Measurements from ENCODE around the gene ZFYVE9.

Gene ZFYVE9

DNA sequence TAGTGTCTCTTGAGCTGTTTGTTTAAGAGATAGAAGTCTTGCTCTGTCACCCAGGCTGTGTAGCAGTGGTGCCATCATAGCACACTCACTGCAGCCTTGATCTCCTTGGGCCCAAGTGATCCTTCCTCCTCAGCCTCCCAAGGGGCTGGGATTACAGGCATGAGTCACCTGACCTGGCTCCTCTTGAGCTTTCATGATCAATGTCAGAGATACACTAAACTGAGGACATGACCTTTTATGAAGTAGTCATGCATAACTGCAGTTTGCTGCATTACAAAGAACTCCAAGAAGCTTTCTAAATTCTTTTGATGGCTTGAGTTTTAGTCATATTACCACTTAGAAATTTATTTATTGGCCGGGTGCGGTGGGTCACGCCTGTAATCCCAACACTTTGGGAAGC lies 146.4 kb downstream of the ZFYVE9 start:
- Histone ChIP-seq H3K18ac (ENCODE audit: low read length) (no peak overlapping the region), H2BK120ac (ENCODE audit: insufficient read depth, low read length, poor library complexity) (no peak overlapping the region), H3K4me3 (ENCODE audit: low read depth, low read length) (no peak overlapping the region), H2BK12ac (ENCODE audit: low read length) (no peak overlapping the region), H3K27me3 (ENCODE audit: insufficient read depth, low read length) (no peaks in the 10 kb centered on the region), H3K4me2 (ENCODE audit: low read length) (no peak overlapping the region), H4K8ac (ENCODE audit: low read depth, low read length) (no peak overlapping the region), H2AK5ac (ENCODE audit: low read length) (no peak overlapping the region), H2AFZ (ENCODE audit: insufficient read depth, low read length, poor library complexity) (no peak overlapping the region), H3K79me1 (ENCODE audit: low read length) (no peaks in the 10 kb centered on the region), H3K36me3 (ENCODE audit: control insufficient read depth in 1 of 2, insufficient read depth in 2 of 2, low read length in 2 of 2) (no peaks in the 10 kb centered on the region), H3K27ac (ENCODE audit: low read depth, low read length) (no peak overlapping the region), H4K91ac (ENCODE audit: low read depth, low read length) (no peak overlapping the region), H3K23ac (ENCODE audit: low read length) (no peak overlapping the region), H4K12ac (ENCODE audit: low read depth, low read length) (no peak overlapping the region), H3K4ac (ENCODE audit: low read depth, low read length) (no peak overlapping the region), H2BK5ac (ENCODE audit: low read depth, low read length, poor library complexity) (no peak overlapping the region), H3K9me3 (ENCODE audit: insufficient read depth, low read depth, low read length) (no peaks in the 10 kb centered on the region), H3K4me1 (ENCODE audit: control insufficient read depth in 1 of 2, insufficient read depth in 2 of 2, low read length in 2 of 2) (no peaks in the 10 kb centered on the region), H3K9ac (ENCODE audit: low read length) (no peak overlapping the region), H3K14ac (ENCODE audit: low read length) (no peak overlapping the region), H3K79me2 (ENCODE audit: control insufficient read depth, insufficient read depth, low read length, poor library complexity) (no peaks in the 10 kb centered on the region)
- DNase-seq, result peak; percentile 14 to 60
- WGBS (ENCODE audit: extremely low coverage, insufficient coverage, insufficient read length), result no CpG with 5 or more reads among the region's 3 CpGs

DNA sequence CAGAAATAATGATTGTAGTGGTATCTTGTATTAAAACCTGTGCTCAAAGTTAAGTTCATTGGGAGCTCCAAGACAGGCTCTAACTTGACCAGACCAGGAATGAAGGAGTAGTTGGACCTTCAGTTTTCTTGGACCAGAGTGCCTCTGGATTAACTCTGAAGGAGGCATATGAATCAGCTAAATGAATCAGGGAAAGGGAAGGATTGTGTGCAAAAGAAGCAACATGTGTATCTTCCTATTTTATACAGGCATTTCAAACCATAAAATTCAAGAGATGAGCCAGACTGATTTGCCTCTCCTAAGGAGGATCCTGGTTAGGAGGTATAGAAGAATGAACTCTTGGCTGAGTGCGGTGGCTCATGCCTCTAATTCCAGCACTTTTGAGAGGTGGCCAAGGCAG lies 152.7 kb downstream of the ZFYVE9 start:
- no peak for DNase-seq
- H3K79me1 ChIP-seq (ENCODE audit: low read length), result no peaks in the 10 kb centered on the region

DNA sequence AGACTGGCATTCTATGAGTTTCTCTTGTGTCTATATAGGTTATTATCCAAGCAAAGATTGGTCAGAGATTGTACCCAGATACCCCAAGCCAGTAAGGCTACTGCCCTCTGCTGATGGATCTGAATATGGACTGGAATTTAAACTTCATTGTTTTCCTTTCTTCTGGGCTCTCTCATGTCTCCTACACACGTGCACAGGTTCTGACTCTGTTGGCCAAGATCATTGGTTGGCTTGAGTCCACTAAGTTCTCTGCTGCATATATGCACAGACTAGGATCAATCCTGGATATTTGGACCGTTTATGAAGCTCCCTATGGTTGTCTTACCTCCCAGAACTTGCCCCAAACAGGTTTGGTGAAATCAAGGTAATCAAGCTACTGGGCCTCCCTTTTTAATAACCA lies 154.5 kb downstream of the ZFYVE9 start:
- no peak overlapping the region for H4K91ac ChIP-seq (ENCODE audit: low read depth, low read length)
- H3K18ac ChIP-seq (ENCODE audit: low read length), result no peak overlapping the region
- H2AFZ ChIP-seq (ENCODE audit: insufficient read depth, low read length, poor library complexity), result no peak overlapping the region
- H3K4me1 ChIP-seq (ENCODE audit: control insufficient read depth in 1 of 2, insufficient read depth in 2 of 2, low read length in 2 of 2), result no peaks in the 10 kb centered on the region
- H3K4ac ChIP-seq (ENCODE audit: low read depth, low read length), result no peak overlapping the region
- H3K27me3 ChIP-seq (ENCODE audit: insufficient read depth, low read length), result no peaks in the 10 kb centered on the region
- no peaks in the 10 kb centered on the region for H3K9me3 ChIP-seq (ENCODE audit: insufficient read depth, low read depth, low read length)
- no peak overlapping the region for H2BK120ac ChIP-seq (ENCODE audit: insufficient read depth, low read length, poor library complexity)
- H4K12ac ChIP-seq (ENCODE audit: low read depth, low read length), result no peak overlapping the region
- H3K4me3 ChIP-seq (ENCODE audit: low read depth, low read length), result no peak overlapping the region
- H2BK12ac ChIP-seq (ENCODE audit: low read length), result no peak overlapping the region
- H3K23ac ChIP-seq (ENCODE audit: low read length), result no peak overlapping the region
- H3K79me2 ChIP-seq (ENCODE audit: control insufficient read depth, insufficient read depth, low read length, poor library complexity), result no peaks in the 10 kb centered on the region
- no peak overlapping the region for H3K27ac ChIP-seq (ENCODE audit: low read depth, low read length)
- no peak overlapping the region for H2BK5ac ChIP-seq (ENCODE audit: low read depth, low read length, poor library complexity)
- H3K79me1 ChIP-seq (ENCODE audit: low read length), result no peaks in the 10 kb centered on the region
- H3K36me3 ChIP-seq (ENCODE audit: control insufficient read depth in 1 of 2, insufficient read depth in 2 of 2, low read length in 2 of 2), result no peaks in the 10 kb centered on the region
- no peak overlapping the region for H2AK5ac ChIP-seq (ENCODE audit: low read length)
- no peak overlapping the region for H4K8ac ChIP-seq (ENCODE audit: low read depth, low read length)
- H3K14ac ChIP-seq (ENCODE audit: low read length), result no peak overlapping the region
- H3K9ac ChIP-seq (ENCODE audit: low read length), result no peak overlapping the region
- no peak overlapping the region for H3K4me2 ChIP-seq (ENCODE audit: low read length)
- DNase-seq, result peak; percentile 15 to 65
- WGBS (ENCODE audit: extremely low coverage, insufficient coverage, insufficient read length), result no CpG with 5 or more reads among the region's 2 CpGs

More for the DNA sequence above, 152.7 kb downstream of the ZFYVE9 start:
- H3K14ac ChIP-seq (ENCODE audit: low read length), result no peak overlapping the region
- H2BK120ac ChIP-seq (ENCODE audit: insufficient read depth, low read length, poor library complexity), result no peak overlapping the region
- H3K79me2 ChIP-seq (ENCODE audit: control insufficient read depth, insufficient read depth, low read length, poor library complexity), result no peaks in the 10 kb centered on the region
- H3K27ac ChIP-seq (ENCODE audit: low read depth, low read length), result no peak overlapping the region
- no peak overlapping the region for H4K91ac ChIP-seq (ENCODE audit: low read depth, low read length)
- H3K4ac ChIP-seq (ENCODE audit: low read depth, low read length), result no peak overlapping the region
- no peak overlapping the region for H2BK5ac ChIP-seq (ENCODE audit: low read depth, low read length, poor library complexity)
- no peak overlapping the region for H2AK5ac ChIP-seq (ENCODE audit: low read length)
- H3K4me1 ChIP-seq (ENCODE audit: control insufficient read depth in 1 of 2, insufficient read depth in 2 of 2, low read length in 2 of 2), result no peaks in the 10 kb centered on the region
- no peak overlapping the region for H3K9ac ChIP-seq (ENCODE audit: low read length)
- H3K4me2 ChIP-seq (ENCODE audit: low read length), result no peak overlapping the region
- H3K9me3 ChIP-seq (ENCODE audit: insufficient read depth, low read depth, low read length), result no peaks in the 10 kb centered on the region
- no peak overlapping the region for H3K4me3 ChIP-seq (ENCODE audit: low read depth, low read length)
- no peak overlapping the region for H3K23ac ChIP-seq (ENCODE audit: low read length)
- no peak overlapping the region for H4K8ac ChIP-seq (ENCODE audit: low read depth, low read length)
- H2BK12ac ChIP-seq (ENCODE audit: low read length), result no peak overlapping the region
- no peak overlapping the region for H3K18ac ChIP-seq (ENCODE audit: low read length)
- H2AFZ ChIP-seq (ENCODE audit: insufficient read depth, low read length, poor library complexity), result no peak overlapping the region
- H3K36me3 ChIP-seq (ENCODE audit: control insufficient read depth in 1 of 2, insufficient read depth in 2 of 2, low read length in 2 of 2), result no peaks in the 10 kb centered on the region
- no CpG with 5 or more reads among the region's 1 CpG for WGBS (ENCODE audit: extremely low coverage, insufficient coverage, insufficient read length)
- no peak overlapping the region for H4K12ac ChIP-seq (ENCODE audit: low read depth, low read length)
- no peaks in the 10 kb centered on the region for H3K27me3 ChIP-seq (ENCODE audit: insufficient read depth, low read length)

DNA sequence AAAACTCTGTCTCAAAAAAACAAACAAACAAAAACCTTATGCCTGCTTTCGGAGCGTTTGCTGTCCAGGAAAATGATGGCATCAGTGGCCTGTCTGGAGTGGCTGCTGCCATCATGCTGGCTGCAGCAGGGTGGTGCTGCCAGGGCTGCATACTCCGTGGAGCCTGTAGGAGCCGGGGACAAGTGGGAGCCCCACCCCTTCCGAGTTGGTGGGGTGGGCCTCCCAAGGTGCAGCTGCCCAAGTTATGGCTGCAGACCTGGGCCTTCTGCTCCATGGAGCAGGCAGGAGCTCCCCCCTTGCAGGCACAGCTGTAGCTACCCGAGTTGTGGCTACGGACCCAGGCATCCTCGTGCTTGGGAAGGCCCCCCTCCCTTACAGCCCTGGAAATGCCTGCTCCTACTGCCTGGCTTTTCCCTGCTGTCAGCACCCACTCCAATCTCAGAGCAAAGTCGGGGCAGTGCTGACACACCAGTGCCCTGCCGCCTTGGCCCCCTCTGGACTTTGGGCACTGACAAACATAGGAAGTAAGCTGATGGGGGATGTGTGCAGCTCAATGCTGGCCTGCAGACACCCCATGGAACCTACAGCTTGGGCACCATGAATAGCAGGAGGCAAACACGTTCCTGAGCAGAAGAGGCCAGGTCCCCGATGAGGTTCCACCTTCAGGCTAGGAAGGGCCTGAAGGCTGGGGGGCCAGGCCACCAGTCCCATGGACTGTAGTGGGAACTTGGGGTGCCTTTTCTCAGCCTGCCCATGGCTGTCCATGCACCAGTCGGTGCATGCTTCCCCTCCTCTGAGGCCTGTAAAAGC lies 163.7 kb downstream of the ZFYVE9 start:
- Histone ChIP-seq H3K9ac (ENCODE audit: low read length) (no peak overlapping the region), H3K23ac (ENCODE audit: low read length) (no peak overlapping the region), H3K9me3 (ENCODE audit: insufficient read depth, low read depth, low read length) (no peaks in the 10 kb centered on the region), H3K79me1 (ENCODE audit: low read length) (no peaks in the 10 kb centered on the region), H3K4me2 (ENCODE audit: low read length) (no peak overlapping the region), H3K4ac (ENCODE audit: low read depth, low read length) (no peak overlapping the region), H2AK5ac (ENCODE audit: low read length) (no peak overlapping the region), H3K36me3 (ENCODE audit: control insufficient read depth in 1 of 2, insufficient read depth in 2 of 2, low read length in 2 of 2) (peaks cover 0 to 4% of the 10 kb centered on the region in 2 experiments), H4K91ac (ENCODE audit: low read depth, low read length) (no peak overlapping the region), H2BK5ac (ENCODE audit: low read depth, low read length, poor library complexity) (no peak overlapping the region), H2BK12ac (ENCODE audit: low read length) (no peak overlapping the region), H2AFZ (ENCODE audit: insufficient read depth, low read length, poor library complexity) (no peak overlapping the region), H3K18ac (ENCODE audit: low read length) (no peak overlapping the region), H2BK120ac (ENCODE audit: insufficient read depth, low read length, poor library complexity) (no peak overlapping the region), H4K8ac (ENCODE audit: low read depth, low read length) (no peak overlapping the region), H4K12ac (ENCODE audit: low read depth, low read length) (no peak overlapping the region), H3K79me2 (ENCODE audit: control insufficient read depth, insufficient read depth, low read length, poor library complexity) (no peaks in the 10 kb centered on the region), H3K27me3 (ENCODE audit: insufficient read depth, low read length) (no peaks in the 10 kb centered on the region), H3K4me1 (ENCODE audit: control insufficient read depth in 1 of 2, insufficient read depth in 2 of 2, low read length in 2 of 2) (no peaks in the 10 kb centered on the region), H3K14ac (ENCODE audit: low read length) (no peak overlapping the region), H3K27ac (ENCODE audit: low read depth, low read length) (no peak overlapping the region), H3K4me3 (ENCODE audit: low read depth, low read length) (no peak overlapping the region)
- no peak for DNase-seq
- no CpG with 5 or more reads among the region's 13 CpGs for WGBS (ENCODE audit: extremely low coverage, insufficient coverage, insufficient read length)

Data from trophoblast cell (in vitro differentiated cells and primary cell).